ENCODE results near the gene LAMP5.

Gene LAMP5, protein sequence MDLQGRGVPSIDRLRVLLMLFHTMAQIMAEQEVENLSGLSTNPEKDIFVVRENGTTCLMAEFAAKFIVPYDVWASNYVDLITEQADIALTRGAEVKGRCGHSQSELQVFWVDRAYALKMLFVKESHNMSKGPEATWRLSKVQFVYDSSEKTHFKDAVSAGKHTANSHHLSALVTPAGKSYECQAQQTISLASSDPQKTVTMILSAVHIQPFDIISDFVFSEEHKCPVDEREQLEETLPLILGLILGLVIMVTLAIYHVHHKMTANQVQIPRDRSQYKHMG

GRCh38 chr20:9514461-9515213 is at the start of gene LAMP5:
LAMP5 (plus strand) TSS chr20:9514590; CDS start chr20:9514853, 263 bp downstream.
- DNase-seq (ENCODE audit: low read depth in 1 of 2, low spot score in 1 of 2), result no peak

DNA sequence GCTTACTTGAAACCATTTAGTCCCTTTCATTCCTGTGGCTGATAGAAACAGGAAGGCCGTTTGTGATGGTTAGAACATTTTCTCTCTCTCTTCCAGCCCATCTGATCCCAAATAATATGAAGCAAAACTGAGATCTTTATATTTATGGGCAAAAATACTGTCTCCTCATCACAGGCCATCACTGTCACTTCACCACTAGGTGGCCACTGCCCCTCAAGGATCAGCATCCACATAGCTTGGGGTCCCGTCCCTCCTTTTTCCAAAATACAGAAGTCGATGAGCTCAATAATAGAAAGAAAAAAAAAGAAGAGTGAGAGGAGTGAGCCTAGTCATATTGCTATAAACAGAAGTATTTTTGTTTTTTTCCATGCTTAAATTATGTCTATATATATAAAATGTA is 46.4 kb upstream of the LAMP5 start:
- DNase-seq (ENCODE audit: low read depth in 1 of 2, low spot score in 1 of 2), result no peak

DNA sequence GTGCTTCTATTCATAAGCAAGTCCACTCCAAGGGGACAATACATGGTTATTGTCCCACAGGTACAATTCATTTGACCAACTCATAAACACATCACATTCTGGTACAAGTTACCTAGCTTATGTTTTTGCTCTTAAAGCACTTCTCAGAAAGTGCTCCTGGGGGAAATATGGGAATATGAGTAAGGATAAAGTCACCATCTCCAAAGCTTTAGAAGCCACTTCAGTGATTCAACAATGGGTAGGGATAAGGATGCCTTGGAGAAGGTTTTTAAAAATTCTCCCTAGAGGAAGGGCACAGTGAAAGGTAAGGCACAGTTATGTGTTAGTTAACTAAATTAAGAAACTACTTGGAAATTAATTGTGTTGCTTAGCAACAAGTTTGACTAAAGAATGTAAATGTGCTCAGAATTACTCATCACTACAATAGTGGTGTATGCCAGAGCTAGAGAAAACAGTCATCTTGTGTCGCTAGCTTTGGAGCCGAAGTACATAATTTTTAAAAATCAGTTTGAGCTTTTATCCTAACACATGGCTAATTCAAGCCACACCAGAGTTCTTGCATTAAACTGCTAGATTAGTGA is 39.5 kb upstream of the LAMP5 start:
- DNase-seq (ENCODE audit: low read depth in 1 of 2, low spot score in 1 of 2), result no peak

DNA sequence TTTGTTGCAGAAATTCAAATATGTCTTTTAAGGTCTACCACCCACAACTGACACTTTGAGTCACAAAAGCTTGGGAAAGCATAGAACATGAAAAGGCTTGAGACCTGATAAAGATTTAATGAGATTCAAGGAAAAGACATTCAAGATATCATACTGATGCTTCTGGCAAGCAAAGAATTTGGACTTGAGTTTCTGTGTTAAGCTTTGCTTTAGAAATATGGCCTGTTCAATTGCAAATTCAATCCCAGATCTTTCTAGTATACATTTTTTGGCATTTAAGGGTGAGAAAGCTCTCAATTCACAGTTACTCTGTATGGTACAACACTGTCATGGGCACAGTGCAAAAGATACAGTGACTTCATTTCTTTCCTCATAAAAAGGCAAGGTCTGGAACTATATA is 38.9 kb upstream of the LAMP5 start:
- DNase-seq (ENCODE audit: low read depth in 1 of 2, low spot score in 1 of 2), result no peak

- DNase-seq (ENCODE audit: low read depth in 1 of 2, low spot score in 1 of 2), result no peak
Measured at GRCh38 chr20:9476174-9476573, 38.2 kb upstream of the LAMP5 start.

DNA sequence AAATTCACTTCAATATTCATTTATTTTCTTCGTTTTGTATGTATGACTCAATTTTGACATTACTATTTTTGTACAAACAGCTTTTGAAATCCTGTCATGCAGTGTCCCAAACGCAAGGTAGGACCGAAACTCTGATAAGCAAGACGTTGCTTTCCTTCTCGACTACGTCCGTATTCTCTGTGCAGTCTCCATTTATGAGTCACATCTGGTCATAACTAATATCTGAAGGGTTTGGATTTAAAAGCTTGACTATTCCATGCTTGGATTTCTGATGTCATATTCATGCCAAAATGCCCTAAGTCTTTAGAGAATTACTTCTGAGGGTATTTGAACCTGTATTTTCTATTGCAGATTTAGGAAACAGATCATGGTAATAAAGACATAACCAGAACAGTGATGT is 37.8 kb upstream of the LAMP5 start:
- DNase-seq (ENCODE audit: low read depth in 1 of 2, low spot score in 1 of 2), result no peak

DNA sequence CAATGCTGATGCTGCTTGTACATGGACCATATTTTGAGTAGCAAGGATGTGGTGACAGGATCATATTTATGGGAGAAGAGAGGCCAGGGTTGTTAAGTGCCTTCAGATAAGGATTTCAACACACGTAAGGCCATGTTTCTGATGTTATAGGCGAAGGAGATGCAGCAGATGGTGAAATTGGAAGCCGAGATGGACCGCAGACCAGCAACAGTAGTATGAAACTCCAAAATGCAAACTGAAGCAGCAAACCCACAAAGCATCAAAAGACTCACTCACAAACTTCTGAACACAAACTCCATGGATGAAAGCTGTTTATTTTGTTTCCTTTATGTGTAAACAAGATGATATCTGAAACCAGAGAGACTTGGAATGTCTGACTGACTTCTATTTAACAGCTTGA is 35.6 kb upstream of the LAMP5 start:
- no peak for DNase-seq (ENCODE audit: low read depth in 1 of 2, low spot score in 1 of 2)

- no peak for DNase-seq (ENCODE audit: low read depth in 1 of 2, low spot score in 1 of 2)
Measured at GRCh38 chr20:9480066-9480465, 34.3 kb upstream of the LAMP5 start.

- DNase-seq (ENCODE audit: low read depth in 1 of 2, low spot score in 1 of 2), result no peak
Measured at GRCh38 chr20:9482180-9482579, 32.2 kb upstream of the LAMP5 start.

DNA sequence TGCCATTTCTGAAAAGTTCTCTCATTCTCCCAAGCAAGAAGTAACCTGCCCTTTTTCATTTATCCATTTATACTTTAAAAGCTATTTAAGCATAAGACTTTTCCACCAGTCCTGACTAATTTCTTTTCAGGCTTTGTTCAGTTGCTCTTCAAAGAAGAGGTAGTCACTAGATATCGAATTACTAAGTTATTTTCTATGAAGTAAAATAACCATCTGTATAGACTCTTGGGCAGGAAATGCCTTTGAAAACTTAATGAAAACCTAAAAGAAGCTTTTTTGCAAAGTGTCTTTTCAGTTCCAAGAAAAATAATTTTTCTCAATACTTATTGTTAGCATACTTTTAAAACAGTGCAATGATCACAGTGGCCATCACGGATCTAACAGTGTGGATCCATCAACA is 31.3 kb upstream of the LAMP5 start:
- no peak for DNase-seq (ENCODE audit: low read depth in 1 of 2, low spot score in 1 of 2)

DNA sequence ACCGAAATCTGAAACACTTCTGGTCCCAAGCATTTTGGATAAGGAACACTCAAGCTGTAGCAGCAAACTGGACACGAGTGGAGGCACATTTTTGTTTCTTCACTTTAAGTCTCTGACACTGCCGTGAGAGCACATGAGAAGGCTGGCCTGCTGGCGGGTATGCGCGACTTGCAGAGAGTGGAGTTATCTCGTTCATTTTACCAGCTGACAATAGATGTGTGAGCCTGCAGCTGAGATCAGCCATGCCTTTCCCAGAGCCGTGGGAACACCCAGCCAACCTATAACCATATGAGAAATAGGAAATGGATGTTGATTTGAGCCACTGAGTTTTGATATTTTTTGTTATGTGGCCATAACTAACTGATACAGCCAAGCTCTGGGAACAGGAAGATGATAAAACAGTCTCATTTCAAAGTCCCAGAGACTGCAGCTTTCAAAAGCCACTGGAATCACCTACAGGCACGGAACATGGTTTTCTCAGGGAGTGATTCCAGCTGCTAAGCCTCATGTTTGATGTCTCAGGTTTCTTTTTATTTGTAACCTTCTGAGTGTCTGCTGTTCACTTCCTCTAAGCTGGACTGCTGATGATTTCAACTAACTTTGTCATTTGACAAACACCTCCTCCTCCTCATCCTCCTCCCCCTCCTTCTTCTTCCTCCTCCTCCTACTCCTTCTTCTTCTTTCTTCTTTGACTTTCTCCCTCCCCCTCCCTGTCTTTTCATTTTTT is 28.6 kb upstream of the LAMP5 start:
- DNase-seq (ENCODE audit: low read depth in 1 of 2, low spot score in 1 of 2), result no peak

DNA sequence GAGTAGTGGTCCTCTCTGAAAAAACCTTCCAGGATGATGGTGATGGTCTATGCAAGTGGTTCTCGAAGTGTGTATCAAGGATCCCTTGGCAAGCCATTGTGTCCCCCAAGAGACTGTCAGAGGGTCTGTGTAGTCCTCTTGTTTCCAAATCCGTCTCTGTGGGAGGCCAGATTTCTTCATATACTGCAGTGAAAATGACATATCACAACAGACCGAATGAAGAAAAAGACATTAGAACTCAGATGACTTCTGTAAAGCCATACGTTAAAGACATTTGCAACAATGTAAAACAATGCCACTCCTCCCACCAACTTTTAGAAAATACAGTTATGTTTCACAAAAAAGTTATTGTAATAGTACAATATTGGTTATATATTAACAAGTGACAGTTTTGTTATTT is 27.2 kb upstream of the LAMP5 start:
- no peak for DNase-seq (ENCODE audit: low read depth in 1 of 2, low spot score in 1 of 2)

- no peak for DNase-seq (ENCODE audit: low read depth in 1 of 2, low spot score in 1 of 2)
Measured at GRCh38 chr20:9488063-9488462, 26.3 kb upstream of the LAMP5 start.

DNA sequence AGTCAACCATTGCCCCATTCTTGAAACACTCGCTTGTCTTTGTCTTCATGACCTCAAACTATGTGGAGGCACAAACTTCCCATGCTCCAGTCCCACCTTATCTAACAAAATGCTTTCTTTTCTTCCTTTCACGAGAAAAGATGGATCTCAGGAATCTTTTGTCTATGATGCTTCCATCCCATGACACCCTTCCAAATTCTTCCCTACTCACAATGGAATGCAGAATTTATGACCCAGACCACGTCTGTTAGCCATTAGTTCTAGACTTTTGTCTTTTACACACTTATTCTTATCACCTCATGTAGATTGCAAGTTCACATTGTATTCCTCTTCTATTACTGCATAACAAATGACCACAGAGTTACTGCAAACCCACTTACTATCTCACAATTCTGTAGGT is 24.2 kb upstream of the LAMP5 start:
- DNase-seq (ENCODE audit: low read depth in 1 of 2, low spot score in 1 of 2), result no peak

GRCh38 chr20:9490631-9491030 is 23.8 kb upstream of the LAMP5 start:
- no peak for DNase-seq (ENCODE audit: low read depth in 1 of 2, low spot score in 1 of 2)

- DNase-seq (ENCODE audit: low read depth in 1 of 2, low spot score in 1 of 2), result no peak
Measured at GRCh38 chr20:9491324-9491723, 23.1 kb upstream of the LAMP5 start.

GRCh38 chr20:9492067-9492466 is 22.3 kb upstream of the LAMP5 start:
- no peak for DNase-seq (ENCODE audit: low read depth in 1 of 2, low spot score in 1 of 2)

- DNase-seq (ENCODE audit: low read depth in 1 of 2, low spot score in 1 of 2), result no peak
Measured at GRCh38 chr20:9493803-9494202, 20.6 kb upstream of the LAMP5 start.

DNA sequence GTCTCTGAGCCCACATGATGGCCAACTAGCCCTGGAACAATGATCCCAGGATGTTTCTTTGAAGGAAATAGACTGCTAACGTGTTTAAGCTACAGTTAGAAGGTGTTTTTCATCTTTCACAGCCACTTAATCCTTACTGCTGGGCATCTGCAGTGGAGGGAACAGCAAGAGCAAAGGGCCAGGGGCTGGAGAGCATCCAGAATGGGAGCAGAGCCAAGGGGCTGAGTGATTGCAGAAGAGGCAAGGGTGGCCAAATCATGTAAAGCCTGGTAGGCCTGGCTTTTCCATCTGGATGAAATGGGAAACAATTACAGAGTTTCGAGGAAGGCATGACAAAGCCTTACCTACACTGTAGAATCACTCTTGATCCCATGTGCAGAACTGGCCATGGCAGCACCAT is 18.7 kb upstream of the LAMP5 start:
- DNase-seq (ENCODE audit: low read depth in 1 of 2, low spot score in 1 of 2), result no peak

DNA sequence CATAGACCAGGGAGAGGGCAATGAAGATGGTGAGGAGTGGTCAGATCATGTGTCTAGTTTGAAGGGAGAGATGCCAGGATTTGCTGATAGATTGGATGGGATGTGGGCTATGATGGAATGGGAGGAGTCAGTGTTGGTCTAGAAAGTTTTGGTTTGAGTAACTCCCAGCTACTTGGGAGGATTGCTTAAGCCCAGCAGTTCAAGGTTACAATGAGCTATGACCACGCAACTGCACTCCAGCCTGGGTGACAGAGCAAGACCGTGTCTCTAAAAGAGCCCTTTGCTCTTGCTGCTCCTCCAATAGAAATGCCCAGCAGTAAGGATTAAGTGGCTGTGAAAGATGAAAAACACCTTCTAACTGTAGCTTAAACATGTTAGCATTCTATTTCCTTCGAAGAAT is 18.2 kb upstream of the LAMP5 start:
- no peak for DNase-seq (ENCODE audit: low read depth in 1 of 2, low spot score in 1 of 2)

GRCh38 chr20:9498322-9498721 is 16.1 kb upstream of the LAMP5 start:
- DNase-seq (ENCODE audit: low read depth in 1 of 2, low spot score in 1 of 2), result no peak
